GM21529 (cell line): ENCODE data around the gene PLA2G2C.

Experiments used
- ATAC-seq: cut with Tn5 transposase; IDR thresholded peaks from one replicate; pipeline ENCODE4 v1.9.1; 2021; ENCODE audit not compliant: unreplicated experiment

The PLA2G2C gene

GRCh38 chr1:20158358-20159070 lies 27.8 kb downstream of the PLA2G2C start:
- no peak for ATAC-seq

DNA sequence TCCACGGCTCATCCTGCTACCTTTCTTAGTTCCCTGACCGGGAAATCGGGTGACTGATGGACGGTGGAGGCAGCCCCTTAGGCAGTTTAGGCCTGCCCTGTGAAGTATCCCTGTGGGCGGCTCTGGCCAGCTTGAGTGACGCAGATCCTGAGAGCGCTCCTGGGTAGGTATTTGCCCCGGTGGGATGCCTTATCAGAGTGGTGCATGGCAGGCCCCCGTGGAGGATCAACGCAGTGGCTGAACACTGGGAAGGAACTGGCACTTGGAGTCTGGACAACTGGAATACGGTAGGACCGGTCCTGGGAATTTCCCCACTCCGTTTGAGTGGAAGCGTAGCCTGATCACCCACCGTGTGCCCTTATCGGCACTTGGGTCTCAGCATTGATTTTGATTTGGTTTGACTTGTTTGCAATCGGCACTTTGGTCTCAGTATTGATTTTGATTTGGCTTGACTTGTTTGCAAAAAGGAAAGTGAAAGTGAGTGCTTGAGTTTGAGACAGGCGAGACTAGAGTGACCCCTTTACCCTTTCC lies 32.0 kb downstream of the PLA2G2C start:
- ATAC-seq, result no peak

DNA sequence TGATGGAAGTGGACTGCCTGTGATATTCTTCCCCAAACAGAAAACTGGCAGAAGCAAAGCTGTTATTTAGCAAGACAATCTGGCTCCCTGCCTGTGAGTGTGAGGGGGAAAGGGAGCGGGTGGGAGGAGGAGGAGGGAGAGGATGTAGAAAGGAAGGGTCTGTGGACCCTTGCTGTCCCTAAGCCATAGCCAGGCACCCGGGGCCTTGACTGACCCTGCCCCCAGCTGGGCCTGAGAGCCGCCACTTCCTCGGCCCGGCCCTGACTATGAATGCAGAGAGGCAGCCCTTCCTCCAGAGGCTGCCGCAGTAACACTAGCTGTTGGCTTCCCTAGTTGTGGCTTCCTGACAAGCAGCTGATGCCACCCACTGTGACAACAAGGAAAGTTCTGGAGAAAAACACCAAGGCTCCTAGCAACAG lies 33.3 kb downstream of the PLA2G2C start:
- no peak for ATAC-seq

DNA sequence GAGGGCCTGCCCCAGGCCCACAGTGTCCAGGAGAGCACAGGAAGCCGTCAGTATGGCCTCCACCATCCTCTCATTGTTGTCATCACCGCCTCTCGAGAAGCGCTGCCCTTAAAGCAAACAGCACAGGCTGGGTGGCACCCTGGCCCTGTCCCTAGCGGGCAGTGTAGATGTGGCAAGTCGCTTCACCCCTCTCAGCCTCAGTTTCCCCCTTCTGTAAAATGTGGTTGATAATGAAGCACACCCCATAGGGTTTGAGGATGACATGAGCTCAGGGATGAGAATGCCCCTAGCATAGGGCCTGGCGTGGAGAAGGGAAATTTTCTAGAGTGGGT lies 33.8 kb downstream of the PLA2G2C start:
- ATAC-seq, result no peak

GRCh38 chr1:20151906-20152598 lies 34.3 kb downstream of the PLA2G2C start:
- peak; percentile 63 for ATAC-seq

- no peak for ATAC-seq
Measured at GRCh38 chr1:20150969-20151368, 35.3 kb downstream of the PLA2G2C start.

- ATAC-seq, result no peak
Measured at GRCh38 chr1:20150326-20150705, 36.0 kb downstream of the PLA2G2C start.

GRCh38 chr1:20149601-20150325 lies 36.6 kb downstream of the PLA2G2C start:
- no peak for ATAC-seq

- ATAC-seq, result no peak
Measured at GRCh38 chr1:20148571-20149500, 37.5 kb downstream of the PLA2G2C start.

GRCh38 chr1:20147846-20148570 lies 38.3 kb downstream of the PLA2G2C start:
- ATAC-seq, result no peak

GRCh38 chr1:20143734-20144565 lies 42.4 kb downstream of the PLA2G2C start:
- no peak for ATAC-seq

GRCh38 chr1:20143318-20143717 lies 43.0 kb downstream of the PLA2G2C start:
- ATAC-seq, result no peak

GRCh38 chr1:20142001-20142710 lies 44.2 kb downstream of the PLA2G2C start:
- ATAC-seq, result no peak

- no peak for ATAC-seq
Measured at GRCh38 chr1:20141466-20141865, 44.9 kb downstream of the PLA2G2C start.

- no peak for ATAC-seq
Measured at GRCh38 chr1:20141001-20141400, 45.3 kb downstream of the PLA2G2C start.

GRCh38 chr1:20139776-20140612 lies 46.3 kb downstream of the PLA2G2C start:
- ATAC-seq, result no peak

DNA sequence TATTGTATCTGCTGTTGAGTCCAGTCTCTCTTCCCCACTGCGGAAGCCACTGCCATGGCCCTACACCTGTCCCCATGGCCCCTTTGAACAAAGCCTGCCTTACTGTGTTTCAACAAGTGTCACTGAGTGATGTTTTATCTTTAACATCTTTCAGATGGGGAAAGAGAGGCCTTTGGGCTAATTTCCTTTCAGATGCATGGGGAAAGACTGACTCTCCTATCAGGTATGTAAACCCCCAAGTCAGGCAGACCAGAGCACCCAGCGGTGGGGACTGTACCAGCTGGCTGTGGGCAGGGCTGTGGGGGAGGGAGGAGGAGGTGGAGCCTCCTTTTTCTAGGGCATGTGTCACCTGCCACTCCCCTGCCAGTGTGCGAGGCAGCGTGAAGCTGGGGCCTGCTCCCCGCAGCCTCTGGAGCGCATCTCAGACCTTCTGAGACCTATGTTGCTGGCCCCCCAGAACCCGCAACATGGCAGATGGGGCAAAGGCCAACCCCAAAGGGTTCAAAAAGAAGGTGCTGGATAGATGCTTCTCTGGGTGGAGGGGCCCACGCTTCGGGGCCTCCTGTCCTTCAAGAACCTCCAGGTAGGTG lies 47.3 kb downstream of the PLA2G2C start, which contains the start of gene PLA2G2F:
TSS of gene PLA2G2F (plus strand) at position 363 of the 590 bp plus-strand sequence. CDS start at position 468, 105 bp downstream.
- ATAC-seq, result no peak
